Fibroblast of lung (primary cell): ENCODE measurements around the gene THSD7A.

Experiments
- EZH2 ChIP-seq: IDR thresholded peaks from 2 replicates; pipeline ENCODE4 v1.5.1; 2012; ENCODE audit warnings: low read length, control low read depth, mild to moderate bottlenecking; ENCODE audit errors: missing control alignments
- TF ChIP-seq, protein P1 (sequence below), 2 donors: IDR thresholded peaks in 1 of 2; conservative IDR thresholded peaks in 1 of 2; 1 replicate in 1 of 2; 2 replicates in 1 of 2; pipeline ENCODE4 v1.5.1; 2011 to 2012; ENCODE audit warnings: low read length in 2 of 2, control low read depth in 1 of 2, inconsistent platforms in 1 of 2, low read depth in 1 of 2, mild to moderate bottlenecking in 1 of 2

- TF ChIP-seq, protein P1, sequence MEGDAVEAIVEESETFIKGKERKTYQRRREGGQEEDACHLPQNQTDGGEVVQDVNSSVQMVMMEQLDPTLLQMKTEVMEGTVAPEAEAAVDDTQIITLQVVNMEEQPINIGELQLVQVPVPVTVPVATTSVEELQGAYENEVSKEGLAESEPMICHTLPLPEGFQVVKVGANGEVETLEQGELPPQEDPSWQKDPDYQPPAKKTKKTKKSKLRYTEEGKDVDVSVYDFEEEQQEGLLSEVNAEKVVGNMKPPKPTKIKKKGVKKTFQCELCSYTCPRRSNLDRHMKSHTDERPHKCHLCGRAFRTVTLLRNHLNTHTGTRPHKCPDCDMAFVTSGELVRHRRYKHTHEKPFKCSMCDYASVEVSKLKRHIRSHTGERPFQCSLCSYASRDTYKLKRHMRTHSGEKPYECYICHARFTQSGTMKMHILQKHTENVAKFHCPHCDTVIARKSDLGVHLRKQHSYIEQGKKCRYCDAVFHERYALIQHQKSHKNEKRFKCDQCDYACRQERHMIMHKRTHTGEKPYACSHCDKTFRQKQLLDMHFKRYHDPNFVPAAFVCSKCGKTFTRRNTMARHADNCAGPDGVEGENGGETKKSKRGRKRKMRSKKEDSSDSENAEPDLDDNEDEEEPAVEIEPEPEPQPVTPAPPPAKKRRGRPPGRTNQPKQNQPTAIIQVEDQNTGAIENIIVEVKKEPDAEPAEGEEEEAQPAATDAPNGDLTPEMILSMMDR (conservative IDR thresholded peaks at IDR 0.05 in 1 of 2, IDR thresholded peaks at IDR 0.05 in 1 of 2; ENCODE audit: low read depth in 1 of 2, low read length in 2 of 2) = no peak
- TF ChIP-seq EZH2 = no peak
Measured at GRCh38 chr7:11404355-11404754, 427.6 kb downstream of the THSD7A start.
